HepG2 (cell line): ENCODE results near the gene SIRPA. TPM values are rescaled to one million over a fixed set of nuclear protein-coding genes. Genes with fewer than 3 reads are reported as not detected.

ENCODE experiments used
- FLYWCH1 ChIP-seq: sonication (generic); formaldehyde crosslinking; IDR thresholded peaks from 2 replicates; pipeline ENCODE4 v1.8.1; 2023; ENCODE audit warnings: mild to moderate bottlenecking, missing genetic modification reagents
- GATAD2A ChIP-seq: IDR thresholded peaks from 2 replicates; pipeline ENCODE4 v1.6.1; 2016
- HOXA9 ChIP-seq: sonication (generic); formaldehyde crosslinking; IDR thresholded peaks from 2 replicates; pipeline ENCODE4 v1.8.1; 2022; ENCODE audit warnings: missing genetic modification reagents, mild to moderate bottlenecking, moderate library complexity, borderline replicate concordance
- KDM6A ChIP-seq: IDR thresholded peaks from 2 replicates; pipeline ENCODE4 v1.6.1; 2016; ENCODE audit warnings: low read depth
- MYNN ChIP-seq: sonication (generic); formaldehyde crosslinking; IDR thresholded peaks from 2 replicates; pipeline ENCODE4 v1.4.0; 2020; ENCODE audit warnings: mild to moderate bottlenecking, low read depth, missing genetic modification reagents
- PRMT3 ChIP-seq: sonication (generic); formaldehyde crosslinking; IDR thresholded peaks from 2 replicates; pipeline ENCODE4 v1.8.1; 2022; ENCODE audit warnings: low read depth, mild to moderate bottlenecking, moderate library complexity, missing genetic modification reagents, borderline replicate concordance
- SMAD3 ChIP-seq: sonication (generic); formaldehyde crosslinking; IDR thresholded peaks from 2 replicates; pipeline ENCODE4 v1.4.0; 2020; ENCODE audit warnings: missing genetic modification reagents
- TBL1XR1 ChIP-seq: fragments of 150-350 bp; IDR thresholded peaks from 2 replicates; pipeline ENCODE4 v1.6.1; 2014; ENCODE audit warnings: borderline replicate concordance, low read length; ENCODE audit not compliant: partially characterized antibody
- TRIM24 ChIP-seq: sonication (generic); formaldehyde crosslinking; IDR thresholded peaks from 2 replicates; pipeline ENCODE4 v1.8.0; 2022; ENCODE audit warnings: mild to moderate bottlenecking, missing genetic modification reagents
- TSC22D2 ChIP-seq: sonication (generic); formaldehyde crosslinking; IDR thresholded peaks from 2 replicates; pipeline ENCODE4 v1.5.1; 2020; ENCODE audit warnings: missing genetic modification reagents, mild to moderate bottlenecking, borderline replicate concordance
- ZBTB26 ChIP-seq: IDR thresholded peaks from 2 replicates; pipeline ENCODE4 v1.6.1; 2016; ENCODE audit warnings: missing compliant biosample characterization, missing genetic modification reagents, borderline replicate concordance
- ZMAT5 ChIP-seq: sonication (generic); formaldehyde crosslinking; IDR thresholded peaks from 2 replicates; pipeline ENCODE4 v1.5.0; 2020; ENCODE audit warnings: mild to moderate bottlenecking, low read depth, missing genetic modification reagents, borderline replicate concordance
- ZNF160 ChIP-seq: sonication (generic); formaldehyde crosslinking; IDR thresholded peaks from 2 replicates; pipeline ENCODE4 v1.8.0; 2022; ENCODE audit warnings: mild to moderate bottlenecking, inconsistent platforms, missing genetic modification reagents
- ZNF816 ChIP-seq: sonication (generic); formaldehyde crosslinking; IDR thresholded peaks from 2 replicates; pipeline ENCODE4 v1.8.0; 2022; ENCODE audit warnings: missing genetic modification reagents, mild to moderate bottlenecking, borderline replicate concordance
- ZSCAN29 ChIP-seq: sonication (generic); formaldehyde crosslinking; conservative IDR thresholded peaks from 2 replicates; pipeline ENCODE4 v1.4.0; 2020; ENCODE audit warnings: mild to moderate bottlenecking, missing genetic modification reagents
- polyA plus RNA-seq, 8 experiments: library from polyadenylated mRNA; depleted of rRNA in 3 of 8; stranded (reverse) in 7 of 8; unstranded in 1 of 8; fragments of >200 nt; fragmentation: Illumina TruSeq in 4 of 8; extraction: Trizol in 4 of 8; gene quantifications; 2 replicates each; pipeline versions ENCODE4 v1.2.1 to v1.2.3, GENCODE V29; 2011 to 2016; ENCODE audit warnings: low read depth in 4 of 8, missing spikeins in 1 of 8, mixed read lengths in 1 of 8; ENCODE audit not compliant: insufficient read depth in 1 of 8
- total RNA-seq, 5 experiments: library from RNA; depleted of rRNA; stranded (reverse); fragments of >200 nt; fragmentation: Illumina TruSeq; extraction: Trizol; gene quantifications; 2 replicates each; pipeline ENCODE4 v1.2.3, GENCODE V29; 2016; ENCODE audit warnings: low read depth in 1 of 5
- TF ChIP-seq, protein P1 (sequence below): sonication (generic); formaldehyde crosslinking; IDR thresholded peaks from 2 replicates; pipeline ENCODE4 v1.5.1; 2020; ENCODE audit warnings: mild to moderate bottlenecking, missing genetic modification reagents, moderate library complexity
- TF ChIP-seq, protein P2 (sequence below): sonication (generic); formaldehyde crosslinking; IDR thresholded peaks from 2 replicates; pipeline ENCODE4 v1.9.0; 2021; ENCODE audit warnings: missing genetic modification reagents, borderline replicate concordance
- TF ChIP-seq, protein P3 (sequence below): sonication (generic); formaldehyde crosslinking; IDR thresholded peaks from 2 replicates; pipeline ENCODE4 v1.8.0; 2022; ENCODE audit warnings: mild to moderate bottlenecking, missing genetic modification reagents, borderline replicate concordance
- TF ChIP-seq, protein P4 (sequence below): sonication (generic); formaldehyde crosslinking; IDR thresholded peaks from 2 replicates; pipeline ENCODE4 v1.4.0; 2020; ENCODE audit warnings: missing genetic modification reagents, borderline replicate concordance

Gene SIRPA
- total and polyA plus RNA-seq, 2 of the 13 experiments (the other 11 are each of a cell fraction or from before 2014, with no cell fraction given) = 7.2 to 17.6 TPM

- TF ChIP-seq, protein P1, sequence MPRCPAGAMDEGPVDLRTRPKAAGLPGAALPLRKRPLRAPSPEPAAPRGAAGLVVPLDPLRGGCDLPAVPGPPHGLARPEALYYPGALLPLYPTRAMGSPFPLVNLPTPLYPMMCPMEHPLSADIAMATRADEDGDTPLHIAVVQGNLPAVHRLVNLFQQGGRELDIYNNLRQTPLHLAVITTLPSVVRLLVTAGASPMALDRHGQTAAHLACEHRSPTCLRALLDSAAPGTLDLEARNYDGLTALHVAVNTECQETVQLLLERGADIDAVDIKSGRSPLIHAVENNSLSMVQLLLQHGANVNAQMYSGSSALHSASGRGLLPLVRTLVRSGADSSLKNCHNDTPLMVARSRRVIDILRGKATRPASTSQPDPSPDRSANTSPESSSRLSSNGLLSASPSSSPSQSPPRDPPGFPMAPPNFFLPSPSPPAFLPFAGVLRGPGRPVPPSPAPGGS (CRISPR knock-in tag) = no peak
- TF ChIP-seq, protein P2, sequence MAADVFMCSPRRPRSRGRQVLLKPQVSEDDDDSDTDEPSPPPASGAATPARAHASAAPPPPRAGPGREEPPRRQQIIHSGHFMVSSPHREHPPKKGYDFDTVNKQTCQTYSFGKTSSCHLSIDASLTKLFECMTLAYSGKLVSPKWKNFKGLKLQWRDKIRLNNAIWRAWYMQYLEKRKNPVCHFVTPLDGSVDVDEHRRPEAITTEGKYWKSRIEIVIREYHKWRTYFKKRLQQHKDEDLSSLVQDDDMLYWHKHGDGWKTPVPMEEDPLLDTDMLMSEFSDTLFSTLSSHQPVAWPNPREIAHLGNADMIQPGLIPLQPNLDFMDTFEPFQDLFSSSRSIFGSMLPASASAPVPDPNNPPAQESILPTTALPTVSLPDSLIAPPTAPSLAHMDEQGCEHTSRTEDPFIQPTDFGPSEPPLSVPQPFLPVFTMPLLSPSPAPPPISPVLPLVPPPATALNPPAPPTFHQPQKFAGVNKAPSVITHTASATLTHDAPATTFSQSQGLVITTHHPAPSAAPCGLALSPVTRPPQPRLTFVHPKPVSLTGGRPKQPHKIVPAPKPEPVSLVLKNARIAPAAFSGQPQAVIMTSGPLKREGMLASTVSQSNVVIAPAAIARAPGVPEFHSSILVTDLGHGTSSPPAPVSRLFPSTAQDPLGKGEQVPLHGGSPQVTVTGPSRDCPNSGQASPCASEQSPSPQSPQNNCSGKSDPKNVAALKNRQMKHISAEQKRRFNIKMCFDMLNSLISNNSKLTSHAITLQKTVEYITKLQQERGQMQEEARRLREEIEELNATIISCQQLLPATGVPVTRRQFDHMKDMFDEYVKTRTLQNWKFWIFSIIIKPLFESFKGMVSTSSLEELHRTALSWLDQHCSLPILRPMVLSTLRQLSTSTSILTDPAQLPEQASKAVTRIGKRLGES (CRISPR knock-in tag) = no peak
- TF ChIP-seq ZMAT5 (CRISPR knock-in tag) (no peak), MYNN (CRISPR knock-in tag) (no peak), TSC22D2 (CRISPR knock-in tag) (no peak), ZBTB26 (CRISPR knock-in tag) (no peak), PRMT3 (CRISPR knock-in tag) (no peak), ZSCAN29 (CRISPR knock-in tag) (0 out of 2 replicates have a peak, but pooled peaks have one; percentile 46), FLYWCH1 (CRISPR knock-in tag) (no peak), ZNF816 (CRISPR knock-in tag) (no peak), TBL1XR1 (no peak), HOXA9 (no peak), GATAD2A (CRISPR knock-in tag) (peak; percentile 23; the same call in 1 of the 2 replicates), ZNF160 (CRISPR knock-in tag) (no peak), TRIM24 (CRISPR knock-in tag) (no peak), SMAD3 (CRISPR knock-in tag) (no peak), KDM6A (CRISPR knock-in tag) (no peak)
- TF ChIP-seq, protein P3, sequence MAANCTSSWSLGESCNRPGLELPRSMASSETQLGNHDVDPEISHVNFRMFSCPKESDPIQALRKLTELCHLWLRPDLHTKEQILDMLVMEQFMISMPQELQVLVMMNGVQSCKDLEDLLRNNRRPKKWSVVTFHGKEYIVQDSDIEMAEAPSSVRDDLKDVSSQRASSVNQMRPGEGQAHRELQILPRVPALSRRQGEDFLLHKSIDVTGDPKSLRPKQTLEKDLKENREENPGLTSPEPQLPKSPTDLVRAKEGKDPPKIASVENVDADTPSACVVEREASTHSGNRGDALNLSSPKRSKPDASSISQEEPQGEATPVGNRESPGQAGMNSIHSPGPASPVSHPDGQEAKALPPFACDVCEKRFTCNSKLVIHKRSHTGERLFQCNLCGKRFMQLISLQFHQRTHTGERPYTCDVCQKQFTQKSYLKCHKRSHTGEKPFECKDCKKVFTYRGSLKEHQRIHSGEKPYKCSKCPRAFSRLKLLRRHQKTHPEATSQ (CRISPR knock-in tag) = no peak
- TF ChIP-seq, protein P4, sequence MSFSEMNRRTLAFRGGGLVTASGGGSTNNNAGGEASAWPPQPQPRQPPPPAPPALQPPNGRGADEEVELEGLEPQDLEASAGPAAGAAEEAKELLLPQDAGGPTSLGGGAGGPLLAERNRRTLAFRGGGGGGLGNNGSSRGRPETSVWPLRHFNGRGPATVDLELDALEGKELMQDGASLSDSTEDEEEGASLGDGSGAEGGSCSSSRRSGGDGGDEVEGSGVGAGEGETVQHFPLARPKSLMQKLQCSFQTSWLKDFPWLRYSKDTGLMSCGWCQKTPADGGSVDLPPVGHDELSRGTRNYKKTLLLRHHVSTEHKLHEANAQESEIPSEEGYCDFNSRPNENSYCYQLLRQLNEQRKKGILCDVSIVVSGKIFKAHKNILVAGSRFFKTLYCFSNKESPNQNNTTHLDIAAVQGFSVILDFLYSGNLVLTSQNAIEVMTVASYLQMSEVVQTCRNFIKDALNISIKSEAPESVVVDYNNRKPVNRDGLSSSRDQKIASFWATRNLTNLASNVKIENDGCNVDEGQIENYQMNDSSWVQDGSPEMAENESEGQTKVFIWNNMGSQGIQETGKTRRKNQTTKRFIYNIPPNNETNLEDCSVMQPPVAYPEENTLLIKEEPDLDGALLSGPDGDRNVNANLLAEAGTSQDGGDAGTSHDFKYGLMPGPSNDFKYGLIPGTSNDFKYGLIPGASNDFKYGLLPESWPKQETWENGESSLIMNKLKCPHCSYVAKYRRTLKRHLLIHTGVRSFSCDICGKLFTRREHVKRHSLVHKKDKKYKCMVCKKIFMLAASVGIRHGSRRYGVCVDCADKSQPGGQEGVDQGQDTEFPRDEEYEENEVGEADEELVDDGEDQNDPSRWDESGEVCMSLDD (CRISPR knock-in tag) = no peak
These were observed 20.6 kb upstream of the SIRPA start (continued) for GRCh38 chr20:1874450-1875182.
